Stomach smooth muscle (tissue), 2 donors: Measurements from ENCODE around the gene MEAF6.

Source experiments
- H3K27ac ChIP-seq: one replicate; pipeline ENCODE4 v1.7.0; 2013; ENCODE audit warnings: mild to moderate bottlenecking, low read length, inconsistent platforms
- H3K27me3 ChIP-seq, 2 donors: one replicate each; pipeline ENCODE4 v1.7.0; 2013; ENCODE audit warnings: low read length in 2 of 2; ENCODE audit not compliant: insufficient read depth in 2 of 2, control insufficient read depth in 1 of 2
- H3K36me3 ChIP-seq, 2 donors: one replicate each; pipeline ENCODE4 v1.7.0; 2013; ENCODE audit warnings: low read length in 2 of 2; ENCODE audit not compliant: control insufficient read depth in 2 of 2, insufficient read depth in 2 of 2
- H3K4me1 ChIP-seq: one replicate; pipeline ENCODE4 v1.7.0; 2013; ENCODE audit warnings: low read length; ENCODE audit not compliant: control insufficient read depth, insufficient read depth
- H3K4me3 ChIP-seq, 2 donors: one replicate each; pipeline ENCODE4 v1.7.0; 2013; ENCODE audit warnings: low read length in 2 of 2
- H3K9ac ChIP-seq, 2 donors: one replicate each; pipeline ENCODE4 v1.7.0; 2013; ENCODE audit warnings: low read length in 2 of 2, mild to moderate bottlenecking in 1 of 2
- H3K9me3 ChIP-seq, 2 donors: one replicate each; pipeline ENCODE4 v1.7.0; 2013; ENCODE audit warnings: low read length in 2 of 2; ENCODE audit not compliant: control insufficient read depth in 2 of 2
- donor health status: healthy.
- donor health status: Pancreatic carcinoma.

MEAF6 gene

GRCh38 chr1:37472281-37472680 is 42.3 kb downstream of the MEAF6 start:
- peaks cover 52% of the 10 kb centered on the region for H3K4me1 ChIP-seq
- no peaks in the 10 kb centered on the region for H3K27me3 ChIP-seq
- H3K27ac ChIP-seq = peak overlapping the region; percentile 80
- H3K4me3 ChIP-seq = no peak overlapping the region
- peak overlapping the region in 1 of 2 donors; percentile 0 for H3K9ac ChIP-seq
- H3K36me3 ChIP-seq = peaks cover 0 to 3% of the 10 kb centered on the region in 2 donors
- H3K9me3 ChIP-seq = no peaks in the 10 kb centered on the region

GRCh38 chr1:37471345-37472231 is 43.0 kb downstream of the MEAF6 start:
- Histone ChIP-seq H3K27me3 (no peaks in the 10 kb centered on the region), H3K36me3 (peaks cover 0 to 3% of the 10 kb centered on the region in 2 donors), H3K4me3 (peak overlapping the region in 1 of 2 donors; percentile 70), H3K27ac (peak overlapping the region; percentile 80), H3K9me3 (no peaks in the 10 kb centered on the region), H3K9ac (peak overlapping the region; percentile 55 to 57), H3K4me1 (peaks cover 45% of the 10 kb centered on the region)

- H3K27ac ChIP-seq = no peak overlapping the region
- H3K4me1 ChIP-seq = peaks cover 27% of the 10 kb centered on the region
- H3K9me3 ChIP-seq = no peaks in the 10 kb centered on the region
- H3K4me3 ChIP-seq = no peak overlapping the region
- H3K36me3 ChIP-seq = no peaks in the 10 kb centered on the region
- H3K27me3 ChIP-seq = no peaks in the 10 kb centered on the region
- H3K9ac ChIP-seq = no peak overlapping the region
Measured at GRCh38 chr1:37469386-37469785, 45.2 kb downstream of the MEAF6 start.

GRCh38 chr1:37468037-37468436 is 46.5 kb downstream of the MEAF6 start:
- no peaks in the 10 kb centered on the region for H3K9me3 ChIP-seq
- no peak overlapping the region for H3K27ac ChIP-seq
- no peaks in the 10 kb centered on the region for H3K27me3 ChIP-seq
- peaks cover 17% of the 10 kb centered on the region for H3K4me1 ChIP-seq
- H3K9ac ChIP-seq = no peak overlapping the region
- H3K36me3 ChIP-seq = no peaks in the 10 kb centered on the region
- no peak overlapping the region for H3K4me3 ChIP-seq

GRCh38 chr1:37465593-37466517 is 48.7 kb downstream of the MEAF6 start:
- H3K4me3 ChIP-seq = no peak overlapping the region
- H3K36me3 ChIP-seq = no peaks in the 10 kb centered on the region
- H3K9me3 ChIP-seq = no peaks in the 10 kb centered on the region
- H3K4me1 ChIP-seq = no peaks in the 10 kb centered on the region
- no peak overlapping the region for H3K27ac ChIP-seq
- no peaks in the 10 kb centered on the region for H3K27me3 ChIP-seq
- no peak overlapping the region for H3K9ac ChIP-seq

- no peaks in the 10 kb centered on the region for H3K36me3 ChIP-seq
- H3K27ac ChIP-seq = no peak overlapping the region
- no peak overlapping the region for H3K9ac ChIP-seq
- no peaks in the 10 kb centered on the region for H3K4me1 ChIP-seq
- no peak overlapping the region for H3K4me3 ChIP-seq
- H3K27me3 ChIP-seq = no peaks in the 10 kb centered on the region
- H3K9me3 ChIP-seq = no peaks in the 10 kb centered on the region
Measured at GRCh38 chr1:37464443-37464842, 50.1 kb downstream of the MEAF6 start.

GRCh38 chr1:37461698-37462436 is 52.7 kb downstream of the MEAF6 start:
- Histone ChIP-seq H3K36me3 (no peaks in the 10 kb centered on the region), H3K27me3 (no peaks in the 10 kb centered on the region), H3K27ac (no peak overlapping the region), H3K4me3 (no peak overlapping the region), H3K9me3 (no peaks in the 10 kb centered on the region), H3K9ac (no peak overlapping the region), H3K4me1 (no peaks in the 10 kb centered on the region)

- H3K9ac ChIP-seq = no peak overlapping the region
- no peaks in the 10 kb centered on the region for H3K9me3 ChIP-seq
- H3K27me3 ChIP-seq = no peaks in the 10 kb centered on the region
- H3K4me1 ChIP-seq = peaks cover 5% of the 10 kb centered on the region
- no peak overlapping the region for H3K27ac ChIP-seq
- H3K36me3 ChIP-seq = no peaks in the 10 kb centered on the region
- H3K4me3 ChIP-seq = no peak overlapping the region
Measured at GRCh38 chr1:37458551-37458950, 56.0 kb downstream of the MEAF6 start.

GRCh38 chr1:37456614-37457013 is 58.0 kb downstream of the MEAF6 start:
- H3K9ac ChIP-seq = no peak overlapping the region
- H3K4me1 ChIP-seq = peaks cover 5% of the 10 kb centered on the region
- no peaks in the 10 kb centered on the region for H3K9me3 ChIP-seq
- H3K27me3 ChIP-seq = no peaks in the 10 kb centered on the region
- no peak overlapping the region for H3K27ac ChIP-seq
- H3K36me3 ChIP-seq = no peaks in the 10 kb centered on the region
- H3K4me3 ChIP-seq = no peak overlapping the region

GRCh38 chr1:37455516-37455915 is 59.0 kb downstream of the MEAF6 start:
- Histone ChIP-seq H3K4me1 (peaks cover 5% of the 10 kb centered on the region), H3K27me3 (peaks cover 0 to 4% of the 10 kb centered on the region in 2 donors), H3K36me3 (no peaks in the 10 kb centered on the region), H3K9ac (no peak overlapping the region), H3K9me3 (no peaks in the 10 kb centered on the region), H3K27ac (no peak overlapping the region), H3K4me3 (no peak overlapping the region)
